ENCODE data around the gene NFKBIL1.
A peak's percentile ranks its signal among the peaks of the same experiment; 100 is the strongest.

Gene NFKBIL1

DNA sequence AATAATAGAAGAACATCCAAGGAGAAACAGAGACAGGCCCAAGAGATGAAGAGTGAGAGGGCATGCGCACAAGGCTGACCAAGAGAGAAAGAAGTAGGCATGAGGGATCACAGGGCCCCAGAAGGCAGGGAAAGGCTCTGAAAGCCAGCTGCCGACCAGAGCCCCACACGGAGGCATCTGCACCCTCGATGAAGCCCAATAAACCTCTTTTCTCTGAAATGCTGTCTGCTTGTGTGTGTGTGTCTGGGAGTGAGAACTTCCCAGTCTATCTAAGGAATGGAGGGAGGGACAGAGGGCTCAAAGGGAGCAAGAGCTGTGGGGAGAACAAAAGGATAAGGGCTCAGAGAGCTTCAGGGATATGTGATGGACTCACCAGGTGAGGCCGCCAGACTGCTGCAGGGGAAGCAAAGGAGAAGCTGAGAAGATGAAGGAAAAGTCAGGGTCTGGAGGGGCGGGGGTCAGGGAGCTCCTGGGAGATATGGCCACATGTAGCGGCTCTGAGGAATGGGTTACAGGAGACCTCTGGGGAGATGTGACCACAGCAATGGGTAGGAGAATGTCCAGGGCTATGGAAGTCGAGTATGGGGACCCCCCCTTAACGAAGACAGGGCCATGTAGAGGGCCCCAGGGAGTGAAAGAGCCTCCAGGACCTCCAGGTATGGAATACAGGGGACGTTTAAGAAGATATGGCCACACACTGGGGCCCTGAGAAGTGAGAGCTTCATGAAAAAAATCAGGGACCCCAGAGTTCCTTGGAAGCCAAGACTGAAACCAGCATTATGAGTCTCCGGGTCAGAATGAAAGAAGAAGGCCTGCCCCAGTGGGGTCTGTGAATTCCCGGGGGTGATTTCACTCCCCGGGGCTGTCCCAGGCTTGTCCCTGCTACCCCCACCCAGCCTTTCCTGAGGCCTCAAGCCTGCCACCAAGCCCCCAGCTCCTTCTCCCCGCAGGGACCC lies 27.0 kb downstream of the NFKBIL1 start:
- no peak overlapping the region for H3K4me3 ChIP-seq (ENCODE audit: low read length)
- H3K27me3 ChIP-seq (ENCODE audit: control insufficient read depth, insufficient read depth, low read length): peaks cover 7% of the 10 kb centered on the region
- no peaks in the 10 kb centered on the region for H3K9me3 ChIP-seq (ENCODE audit: control insufficient read depth, low read length)
- H3K36me3 ChIP-seq (ENCODE audit: control insufficient read depth, insufficient read depth, low read length): no peaks in the 10 kb centered on the region
- no peaks in the 10 kb centered on the region for H3K4me1 ChIP-seq (ENCODE audit: control insufficient read depth, insufficient read depth, low read length)
- no peak overlapping the region for H3K9ac ChIP-seq (ENCODE audit: low read length)

DNA sequence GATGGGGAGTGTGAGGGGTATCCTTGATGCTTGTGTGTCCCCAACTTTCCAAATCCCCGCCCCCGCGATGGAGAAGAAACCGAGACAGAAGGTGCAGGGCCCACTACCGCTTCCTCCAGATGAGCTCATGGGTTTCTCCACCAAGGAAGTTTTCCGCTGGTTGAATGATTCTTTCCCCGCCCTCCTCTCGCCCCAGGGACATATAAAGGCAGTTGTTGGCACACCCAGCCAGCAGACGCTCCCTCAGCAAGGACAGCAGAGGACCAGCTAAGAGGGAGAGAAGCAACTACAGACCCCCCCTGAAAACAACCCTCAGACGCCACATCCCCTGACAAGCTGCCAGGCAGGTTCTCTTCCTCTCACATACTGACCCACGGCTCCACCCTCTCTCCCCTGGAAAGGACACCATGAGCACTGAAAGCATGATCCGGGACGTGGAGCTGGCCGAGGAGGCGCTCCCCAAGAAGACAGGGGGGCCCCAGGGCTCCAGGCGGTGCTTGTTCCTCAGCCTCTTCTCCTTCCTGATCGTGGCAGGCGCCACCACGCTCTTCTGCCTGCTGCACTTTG lies 28.0 kb downstream of the NFKBIL1 start, which contains the start of gene TNF:
TNF (plus strand) TSS at position 231 of the 567 bp plus-strand sequence; CDS start at position 408, 177 bp downstream.
- no peaks in the 10 kb centered on the region for H3K9me3 ChIP-seq (ENCODE audit: control insufficient read depth, low read length)
- peaks cover 2% of the 10 kb centered on the region for H3K4me1 ChIP-seq (ENCODE audit: control insufficient read depth, insufficient read depth, low read length)
- H3K4me3 ChIP-seq (ENCODE audit: low read length): no peak within 1 kb of the TSS
- H3K27me3 ChIP-seq (ENCODE audit: control insufficient read depth, insufficient read depth, low read length): peaks cover 12% of the 10 kb centered on the region
- peak within 1 kb of the TSS; percentile 17 for H3K9ac ChIP-seq (ENCODE audit: low read length)
- no peaks in the 10 kb centered on the region for H3K36me3 ChIP-seq (ENCODE audit: control insufficient read depth, insufficient read depth, low read length)

- no peaks in the 10 kb centered on the region for H3K9me3 ChIP-seq (ENCODE audit: control insufficient read depth, low read length)
- peak overlapping the region; percentile 17 for H3K9ac ChIP-seq (ENCODE audit: low read length)
- no peak overlapping the region for H3K4me3 ChIP-seq (ENCODE audit: low read length)
- H3K4me1 ChIP-seq (ENCODE audit: control insufficient read depth, insufficient read depth, low read length): peaks cover 7% of the 10 kb centered on the region
- no peaks in the 10 kb centered on the region for H3K36me3 ChIP-seq (ENCODE audit: control insufficient read depth, insufficient read depth, low read length)
- peaks cover 16% of the 10 kb centered on the region for H3K27me3 ChIP-seq (ENCODE audit: control insufficient read depth, insufficient read depth, low read length)
Observed at GRCh38 chr6:31575952-31576685, 28.7 kb downstream of the NFKBIL1 start.

GRCh38 chr6:31576897-31577578 lies 29.6 kb downstream of the NFKBIL1 start:
- Histone ChIP-seq H3K9me3 (ENCODE audit: control insufficient read depth, low read length) (no peaks in the 10 kb centered on the region), H3K4me3 (ENCODE audit: low read length) (no peak overlapping the region), H3K36me3 (ENCODE audit: control insufficient read depth, insufficient read depth, low read length) (no peaks in the 10 kb centered on the region), H3K4me1 (ENCODE audit: control insufficient read depth, insufficient read depth, low read length) (peaks cover 11% of the 10 kb centered on the region), H3K27me3 (ENCODE audit: control insufficient read depth, insufficient read depth, low read length) (peaks cover 25% of the 10 kb centered on the region), H3K9ac (ENCODE audit: low read length) (no peak overlapping the region)

DNA sequence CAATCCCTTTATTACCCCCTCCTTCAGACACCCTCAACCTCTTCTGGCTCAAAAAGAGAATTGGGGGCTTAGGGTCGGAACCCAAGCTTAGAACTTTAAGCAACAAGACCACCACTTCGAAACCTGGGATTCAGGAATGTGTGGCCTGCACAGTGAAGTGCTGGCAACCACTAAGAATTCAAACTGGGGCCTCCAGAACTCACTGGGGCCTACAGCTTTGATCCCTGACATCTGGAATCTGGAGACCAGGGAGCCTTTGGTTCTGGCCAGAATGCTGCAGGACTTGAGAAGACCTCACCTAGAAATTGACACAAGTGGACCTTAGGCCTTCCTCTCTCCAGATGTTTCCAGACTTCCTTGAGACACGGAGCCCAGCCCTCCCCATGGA lies 30.2 kb downstream of the NFKBIL1 start:
- no peaks in the 10 kb centered on the region for H3K9me3 ChIP-seq (ENCODE audit: control insufficient read depth, low read length)
- peaks cover 11% of the 10 kb centered on the region for H3K4me1 ChIP-seq (ENCODE audit: control insufficient read depth, insufficient read depth, low read length)
- H3K36me3 ChIP-seq (ENCODE audit: control insufficient read depth, insufficient read depth, low read length): no peaks in the 10 kb centered on the region
- no peak overlapping the region for H3K9ac ChIP-seq (ENCODE audit: low read length)
- peaks cover 30% of the 10 kb centered on the region for H3K27me3 ChIP-seq (ENCODE audit: control insufficient read depth, insufficient read depth, low read length)
- H3K4me3 ChIP-seq (ENCODE audit: low read length): no peak overlapping the region

DNA sequence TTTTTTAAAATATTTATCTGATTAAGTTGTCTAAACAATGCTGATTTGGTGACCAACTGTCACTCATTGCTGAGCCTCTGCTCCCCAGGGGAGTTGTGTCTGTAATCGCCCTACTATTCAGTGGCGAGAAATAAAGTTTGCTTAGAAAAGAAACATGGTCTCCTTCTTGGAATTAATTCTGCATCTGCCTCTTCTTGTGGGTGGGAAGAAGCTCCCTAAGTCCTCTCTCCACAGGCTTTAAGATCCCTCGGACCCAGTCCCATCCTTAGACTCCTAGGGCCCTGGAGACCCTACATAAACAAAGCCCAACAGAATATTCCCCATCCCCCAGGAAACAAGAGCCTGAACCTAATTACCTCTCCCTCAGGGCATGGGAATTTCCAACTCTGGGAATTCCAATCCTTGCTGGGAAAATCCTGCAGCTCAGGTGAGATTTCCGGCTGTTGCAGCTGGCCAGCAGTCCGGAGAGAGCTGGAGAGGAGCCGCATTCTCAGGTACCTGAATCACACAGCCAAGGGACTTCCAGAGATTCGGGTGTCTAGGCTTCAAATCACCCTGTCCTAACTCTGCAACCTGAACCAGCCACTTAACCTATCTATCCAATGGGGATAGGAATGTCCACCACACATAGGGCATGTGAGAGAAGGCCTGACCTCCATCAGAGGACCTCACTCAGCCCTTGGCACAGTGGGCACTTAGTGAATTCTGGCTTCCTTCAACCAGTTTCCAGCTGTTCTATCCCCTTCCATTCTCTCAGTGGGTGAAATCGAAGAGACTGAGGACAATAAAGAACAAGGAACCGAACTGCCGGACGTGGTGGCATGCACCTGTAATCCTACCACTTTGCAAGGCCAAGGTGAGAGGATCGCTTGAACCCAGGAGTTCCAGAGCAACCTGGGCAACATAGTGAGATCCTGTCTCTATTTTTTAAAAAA lies 31.0 kb downstream of the NFKBIL1 start:
- no peak overlapping the region for H3K9ac ChIP-seq (ENCODE audit: low read length)
- no peak overlapping the region for H3K4me3 ChIP-seq (ENCODE audit: low read length)
- peaks cover 33% of the 10 kb centered on the region for H3K27me3 ChIP-seq (ENCODE audit: control insufficient read depth, insufficient read depth, low read length)
- H3K36me3 ChIP-seq (ENCODE audit: control insufficient read depth, insufficient read depth, low read length): no peaks in the 10 kb centered on the region
- no peaks in the 10 kb centered on the region for H3K9me3 ChIP-seq (ENCODE audit: control insufficient read depth, low read length)
- H3K4me1 ChIP-seq (ENCODE audit: control insufficient read depth, insufficient read depth, low read length): peaks cover 11% of the 10 kb centered on the region

GRCh38 chr6:31579119-31579505 lies 31.7 kb downstream of the NFKBIL1 start:
- no peaks in the 10 kb centered on the region for H3K9me3 ChIP-seq (ENCODE audit: control insufficient read depth, low read length)
- H3K9ac ChIP-seq (ENCODE audit: low read length): no peak overlapping the region
- peaks cover 11% of the 10 kb centered on the region for H3K4me1 ChIP-seq (ENCODE audit: control insufficient read depth, insufficient read depth, low read length)
- no peak overlapping the region for H3K4me3 ChIP-seq (ENCODE audit: low read length)
- H3K36me3 ChIP-seq (ENCODE audit: control insufficient read depth, insufficient read depth, low read length): no peaks in the 10 kb centered on the region
- peaks cover 33% of the 10 kb centered on the region for H3K27me3 ChIP-seq (ENCODE audit: control insufficient read depth, insufficient read depth, low read length)

- H3K27me3 ChIP-seq (ENCODE audit: control insufficient read depth, insufficient read depth, low read length): peaks cover 33% of the 10 kb centered on the region
- no peak overlapping the region for H3K9ac ChIP-seq (ENCODE audit: low read length)
- H3K9me3 ChIP-seq (ENCODE audit: control insufficient read depth, low read length): no peaks in the 10 kb centered on the region
- H3K36me3 ChIP-seq (ENCODE audit: control insufficient read depth, insufficient read depth, low read length): no peaks in the 10 kb centered on the region
- peaks cover 11% of the 10 kb centered on the region for H3K4me1 ChIP-seq (ENCODE audit: control insufficient read depth, insufficient read depth, low read length)
- no peak overlapping the region for H3K4me3 ChIP-seq (ENCODE audit: low read length)
Observed at GRCh38 chr6:31579546-31580437, 32.4 kb downstream of the NFKBIL1 start.

GRCh38 chr6:31580438-31580740 lies 33.0 kb downstream of the NFKBIL1 start:
- Histone ChIP-seq H3K9me3 (ENCODE audit: control insufficient read depth, low read length) (no peaks in the 10 kb centered on the region), H3K9ac (ENCODE audit: low read length) (peak overlapping the region; percentile 87), H3K4me3 (ENCODE audit: low read length) (no peak overlapping the region), H3K4me1 (ENCODE audit: control insufficient read depth, insufficient read depth, low read length) (peaks cover 11% of the 10 kb centered on the region), H3K27me3 (ENCODE audit: control insufficient read depth, insufficient read depth, low read length) (peaks cover 28% of the 10 kb centered on the region), H3K36me3 (ENCODE audit: control insufficient read depth, insufficient read depth, low read length) (no peaks in the 10 kb centered on the region)

DNA sequence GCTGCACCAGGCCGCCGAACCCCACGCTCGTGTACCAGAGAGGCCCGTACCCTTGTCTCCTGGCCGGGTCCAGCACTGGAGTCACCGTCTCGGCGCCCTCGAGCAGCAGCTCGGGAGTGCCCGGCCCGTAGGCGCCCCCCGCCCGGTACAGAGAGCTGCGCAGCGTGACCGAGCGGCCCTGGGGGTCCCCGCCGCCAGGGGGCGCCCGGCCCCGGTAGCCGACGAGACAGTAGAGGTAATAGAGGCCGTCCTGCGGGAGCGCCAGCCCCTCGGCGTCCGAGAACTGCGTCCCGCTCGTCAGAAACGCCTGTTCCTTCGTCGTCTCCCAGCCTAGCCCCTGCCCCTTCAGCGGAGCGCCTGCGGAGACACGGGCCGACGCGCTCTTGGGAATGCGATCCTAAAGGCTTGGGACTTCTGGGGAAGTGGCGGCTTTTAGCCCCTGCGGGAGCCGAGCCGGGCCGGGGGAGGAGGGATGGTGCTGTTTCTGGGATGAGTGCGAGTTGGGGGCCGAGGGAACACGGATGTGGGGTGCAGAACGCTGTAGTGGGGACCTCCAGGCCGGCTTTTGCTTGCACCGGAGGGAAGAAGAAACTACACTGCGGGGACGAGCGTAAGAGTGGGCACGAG lies 33.5 kb downstream of the NFKBIL1 start:
- peak overlapping the region; percentile 82 for H3K4me3 ChIP-seq (ENCODE audit: low read length)
- peaks cover 11% of the 10 kb centered on the region for H3K4me1 ChIP-seq (ENCODE audit: control insufficient read depth, insufficient read depth, low read length)
- H3K27me3 ChIP-seq (ENCODE audit: control insufficient read depth, insufficient read depth, low read length): peaks cover 27% of the 10 kb centered on the region
- no peaks in the 10 kb centered on the region for H3K9me3 ChIP-seq (ENCODE audit: control insufficient read depth, low read length)
- H3K9ac ChIP-seq (ENCODE audit: low read length): peak overlapping the region; percentile 87
- H3K36me3 ChIP-seq (ENCODE audit: control insufficient read depth, insufficient read depth, low read length): no peaks in the 10 kb centered on the region
